GM23338 (cell line): Measurements from ENCODE around the gene TMEM116. TPM values are rescaled to one million over a fixed set of nuclear protein-coding genes. Genes with fewer than 3 reads are reported as not detected.

Source experiments
- ATAC-seq: fragments of 200-7000 bp; cut with Tn5 transposase; 3 replicates; pipeline ENCODE4 v1.9.1; 2020
- DNase-seq: peaks from one replicate; pipeline ENCODE4 v3.0.0-alpha.2; 2015; ENCODE audit warnings: low spot score
- H2AFZ ChIP-seq: fragments of 200-600 bp; sonication (generic); 2 replicates; pipeline ENCODE4 v1.8.0; 2016; ENCODE audit warnings: antibody characterized with exemption, mild to moderate bottlenecking, moderate library complexity
- H3F3A ChIP-seq: fragments of 200-600 bp; sonication (generic); replicated peaks from 2 replicates; pipeline ENCODE4 v1.8.0; 2017; ENCODE audit warnings: antibody characterized with exemption, mixed run types, low read depth
- H3K27ac ChIP-seq: fragments of 200-600 bp; sonication (generic); 2 replicates; pipeline ENCODE4 v1.6.1; 2016; ENCODE audit warnings: low read depth
- H3K27me3 ChIP-seq: fragments of 200-600 bp; sonication (generic); 2 replicates; pipeline ENCODE4 v1.8.0; 2016; ENCODE audit warnings: mild to moderate bottlenecking, mixed run types, moderate library complexity; ENCODE audit not compliant: insufficient read depth
- H3K36me3 ChIP-seq: fragments of 200-600 bp; sonication (generic); 2 replicates; pipeline ENCODE4 v1.8.0; 2016; ENCODE audit warnings: mild to moderate bottlenecking; ENCODE audit not compliant: insufficient read depth
- H3K4me1 ChIP-seq: fragments of 200-600 bp; sonication (generic); 2 replicates; pipeline ENCODE4 v1.8.0; 2016; ENCODE audit warnings: mild to moderate bottlenecking, moderate library complexity; ENCODE audit not compliant: insufficient read depth
- H3K4me2 ChIP-seq: fragments of 200-600 bp; sonication (generic); 2 replicates; pipeline ENCODE4 v1.7.1; 2017; ENCODE audit warnings: mixed run types
- H3K4me3 ChIP-seq: fragments of 200-600 bp; sonication (generic); 2 replicates; pipeline ENCODE4 v1.6.1; 2016; ENCODE audit warnings: mixed run types
- H3K79me2 ChIP-seq: fragments of 200-600 bp; sonication (generic); replicated peaks from 2 replicates; pipeline ENCODE4 v1.8.0; 2017; ENCODE audit warnings: mild to moderate bottlenecking; ENCODE audit not compliant: insufficient read depth
- H3K9me2 ChIP-seq: fragments of 200-600 bp; sonication (generic); 2 replicates; pipeline ENCODE4 v1.8.0; 2017; ENCODE audit not compliant: insufficient read depth
- H4K20me1 ChIP-seq: fragments of 200-600 bp; sonication (generic); replicated peaks from 2 replicates; pipeline ENCODE4 v1.8.0; 2017; ENCODE audit warnings: mild to moderate bottlenecking; ENCODE audit not compliant: insufficient read depth
- H3K27ac Mint-ChIP-seq: 2 replicates; pipeline ENCODE4 v1.8.0; 2020; ENCODE audit warnings: inconsistent platforms, mild to moderate bottlenecking, moderate library complexity, mixed read lengths
- H3K27me3 Mint-ChIP-seq: 3 replicates; pipeline ENCODE4 v1.8.0; 2022; ENCODE audit warnings: low read depth, mild to moderate bottlenecking, moderate library complexity, mixed read lengths, inconsistent platforms; ENCODE audit not compliant: insufficient read depth, poor library complexity
- H3K36me3 Mint-ChIP-seq: 3 replicates; pipeline ENCODE4 v1.8.0; 2021; ENCODE audit warnings: low read depth, mild to moderate bottlenecking, inconsistent platforms, moderate library complexity, mixed read lengths
- H3K4me1 Mint-ChIP-seq: 3 replicates; pipeline ENCODE4 v1.8.0; 2020; ENCODE audit warnings: mild to moderate bottlenecking, inconsistent platforms, mixed read lengths
- H3K4me3 Mint-ChIP-seq: 3 replicates; pipeline ENCODE4 v1.8.0; 2021; ENCODE audit warnings: moderate library complexity, mild to moderate bottlenecking, inconsistent platforms, mixed read lengths
- H3K9me3 Mint-ChIP-seq: 3 replicates; pipeline ENCODE4 v1.8.0; 2020; ENCODE audit warnings: moderate library complexity, mild to moderate bottlenecking, inconsistent platforms, mixed read lengths
- CREB1 ChIP-seq: fragments of 250-450 bp; sonication (Bioruptor Pico); IDR thresholded peaks from 2 replicates; pipeline ENCODE4 v1.5.0; 2020; ENCODE audit warnings: low read depth, mild to moderate bottlenecking, moderate library complexity
- EZH2phosphoT487 ChIP-seq: fragments of 200-600 bp; sonication (generic); IDR thresholded peaks from one replicate; pipeline ENCODE4 v1.8.1; 2018; ENCODE audit warnings: antibody characterized with exemption; ENCODE audit not compliant: unreplicated experiment
- JUNB ChIP-seq: IDR thresholded peaks from one replicate; pipeline ENCODE4 v1.6.1; 2016; ENCODE audit warnings: antibody characterized with exemption; ENCODE audit not compliant: unreplicated experiment
- NANOG ChIP-seq: IDR thresholded peaks from 2 replicates; pipeline ENCODE4 v1.6.1; 2016; ENCODE audit warnings: antibody characterized with exemption, borderline replicate concordance
- POLR2AphosphoS5 ChIP-seq: IDR thresholded peaks from 2 replicates; pipeline ENCODE4 v1.6.1; 2016; ENCODE audit warnings: antibody characterized with exemption, low read depth
- STAT1 ChIP-seq: IDR thresholded peaks from one replicate; pipeline ENCODE4 v1.6.1; 2016; ENCODE audit warnings: antibody characterized with exemption; ENCODE audit not compliant: unreplicated experiment
- ZNF114 ChIP-seq: fragments of 250-450 bp; sonication (Bioruptor Pico); IDR thresholded peaks from 2 replicates; pipeline ENCODE4 v1.5.0; 2020; ENCODE audit warnings: mild to moderate bottlenecking, moderate library complexity
- ZNF331 ChIP-seq: fragments of 250-450 bp; sonication (Bioruptor Pico); IDR thresholded peaks from 2 replicates; pipeline ENCODE4 v1.5.0; 2020; ENCODE audit warnings: low read depth, mild to moderate bottlenecking, moderate library complexity
- polyA plus RNA-seq: library from polyadenylated mRNA; unstranded; fragments of >200 nt; fragmentation: Nextera tagmentation; extraction: Ambion mirVana; gene quantifications from 2 replicates; pipeline ENCODE4 v1.2.1, GENCODE V29; 2016
- total RNA-seq: library from RNA; depleted of rRNA; stranded (reverse); fragments of >200 nt; shearing (Covaris generic); gene quantifications from 2 replicates; pipeline ENCODE4 v1.2.3, GENCODE V29; 2014
- TF ChIP-seq, protein P1 (sequence below), 2 experiments: fragments of 200-600 bp in 1 of 2; sonication (generic) in 1 of 2; conservative IDR thresholded peaks; 2 replicates each; pipeline versions ENCODE4 v1.5.1 to v1.6.1; 2016 to 2017; ENCODE audit warnings: antibody characterized with exemption in 2 of 2, low read depth in 2 of 2, mild to moderate bottlenecking in 2 of 2, moderate library complexity in 1 of 2
- TF ChIP-seq, protein P2 (sequence below): IDR thresholded peaks from 2 replicates; pipeline ENCODE4 v1.6.1; 2016; ENCODE audit warnings: antibody characterized with exemption
- TF ChIP-seq, protein P3 (sequence below): IDR thresholded peaks from one replicate; pipeline ENCODE4 v1.6.1; 2018; ENCODE audit warnings: antibody characterized with exemption; ENCODE audit not compliant: unreplicated experiment

TMEM116 gene
- total and polyA plus RNA-seq, 2 experiments from 2014 or later: 8.0 to 10.4 TPM

DNA sequence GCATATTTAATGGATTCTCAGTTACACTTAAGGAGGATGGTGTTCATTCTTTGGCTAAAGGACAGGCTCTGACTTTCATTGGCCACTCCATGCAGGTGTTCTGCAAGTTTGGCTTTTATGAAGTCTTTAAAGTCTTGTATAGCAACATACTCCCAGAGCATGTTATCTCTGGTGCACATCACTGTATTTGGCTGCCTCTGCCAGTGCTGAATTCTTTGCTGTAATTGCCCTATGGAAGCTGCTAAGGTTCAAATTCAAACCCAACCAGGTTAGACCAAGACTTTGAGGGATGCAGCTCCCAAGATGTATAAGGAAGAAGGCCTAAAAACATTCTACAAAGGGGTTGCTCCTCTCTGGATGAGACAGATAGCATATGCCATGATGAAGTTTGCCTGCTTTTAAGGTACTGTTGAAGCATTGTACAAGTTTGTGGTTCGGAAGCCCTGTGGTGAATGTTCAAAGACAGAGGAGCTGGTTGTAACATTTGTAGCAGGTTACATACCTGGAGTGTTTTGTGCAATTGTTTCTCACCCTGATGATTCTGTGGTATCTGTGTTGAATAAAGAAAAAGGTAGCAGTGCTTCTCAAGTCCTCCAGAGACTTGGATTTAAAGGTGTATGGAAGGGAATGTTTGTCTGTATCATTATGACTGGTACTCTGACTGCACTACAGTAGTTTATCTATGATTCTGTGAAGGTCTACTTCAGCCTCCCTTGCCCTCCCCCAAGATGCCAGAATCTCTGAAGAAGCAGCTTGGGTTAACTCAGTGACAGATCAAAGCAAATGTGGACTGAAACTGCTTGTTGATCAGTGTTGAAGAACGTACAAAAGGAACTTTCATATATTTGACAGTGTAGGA, 19.4 kb downstream of the TMEM116 start:
- no peak for DNase-seq
- Histone ChIP-seq H3F3A (no peaks in the 10 kb centered on the region), H4K20me1 (no peaks in the 10 kb centered on the region), H3K9me2 (no peaks in the 10 kb centered on the region), H3K36me3 (no peaks in the 10 kb centered on the region), H3K27me3 (no peaks in the 10 kb centered on the region), H3K27ac (no peak overlapping the region), H3K4me2 (no peak overlapping the region), H3K4me3 (no peak overlapping the region), H3K4me1 (no peaks in the 10 kb centered on the region), H2AFZ (no peak overlapping the region), H3K79me2 (no peaks in the 10 kb centered on the region)
- Mint-ChIP-seq H3K27me3 (peaks cover 2% of the 10 kb centered on the region), H3K27ac (no peak overlapping the region), H3K9me3 (no peaks in the 10 kb centered on the region), H3K36me3 (no peaks in the 10 kb centered on the region), H3K4me3 (no peak overlapping the region), H3K4me1 (peaks cover 8% of the 10 kb centered on the region)
- no peak for ATAC-seq
- TF ChIP-seq, protein P1, sequence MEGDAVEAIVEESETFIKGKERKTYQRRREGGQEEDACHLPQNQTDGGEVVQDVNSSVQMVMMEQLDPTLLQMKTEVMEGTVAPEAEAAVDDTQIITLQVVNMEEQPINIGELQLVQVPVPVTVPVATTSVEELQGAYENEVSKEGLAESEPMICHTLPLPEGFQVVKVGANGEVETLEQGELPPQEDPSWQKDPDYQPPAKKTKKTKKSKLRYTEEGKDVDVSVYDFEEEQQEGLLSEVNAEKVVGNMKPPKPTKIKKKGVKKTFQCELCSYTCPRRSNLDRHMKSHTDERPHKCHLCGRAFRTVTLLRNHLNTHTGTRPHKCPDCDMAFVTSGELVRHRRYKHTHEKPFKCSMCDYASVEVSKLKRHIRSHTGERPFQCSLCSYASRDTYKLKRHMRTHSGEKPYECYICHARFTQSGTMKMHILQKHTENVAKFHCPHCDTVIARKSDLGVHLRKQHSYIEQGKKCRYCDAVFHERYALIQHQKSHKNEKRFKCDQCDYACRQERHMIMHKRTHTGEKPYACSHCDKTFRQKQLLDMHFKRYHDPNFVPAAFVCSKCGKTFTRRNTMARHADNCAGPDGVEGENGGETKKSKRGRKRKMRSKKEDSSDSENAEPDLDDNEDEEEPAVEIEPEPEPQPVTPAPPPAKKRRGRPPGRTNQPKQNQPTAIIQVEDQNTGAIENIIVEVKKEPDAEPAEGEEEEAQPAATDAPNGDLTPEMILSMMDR (conservative IDR thresholded peaks at IDR 0.05; ENCODE audit: low read depth in 2 of 2): no peak
- no peak for TF ChIP-seq EZH2phosphoT487
- TF ChIP-seq, protein P2, sequence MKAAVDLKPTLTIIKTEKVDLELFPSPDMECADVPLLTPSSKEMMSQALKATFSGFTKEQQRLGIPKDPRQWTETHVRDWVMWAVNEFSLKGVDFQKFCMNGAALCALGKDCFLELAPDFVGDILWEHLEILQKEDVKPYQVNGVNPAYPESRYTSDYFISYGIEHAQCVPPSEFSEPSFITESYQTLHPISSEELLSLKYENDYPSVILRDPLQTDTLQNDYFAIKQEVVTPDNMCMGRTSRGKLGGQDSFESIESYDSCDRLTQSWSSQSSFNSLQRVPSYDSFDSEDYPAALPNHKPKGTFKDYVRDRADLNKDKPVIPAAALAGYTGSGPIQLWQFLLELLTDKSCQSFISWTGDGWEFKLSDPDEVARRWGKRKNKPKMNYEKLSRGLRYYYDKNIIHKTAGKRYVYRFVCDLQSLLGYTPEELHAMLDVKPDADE: no peak
- TF ChIP-seq CREB1 (CRISPR knock-in tag): no peak
- no peak for TF ChIP-seq ZNF331 (CRISPR knock-in tag)
- TF ChIP-seq ZNF114: no peak
- TF ChIP-seq STAT1: no peak
- no peak for TF ChIP-seq NANOG
- TF ChIP-seq, protein P3, sequence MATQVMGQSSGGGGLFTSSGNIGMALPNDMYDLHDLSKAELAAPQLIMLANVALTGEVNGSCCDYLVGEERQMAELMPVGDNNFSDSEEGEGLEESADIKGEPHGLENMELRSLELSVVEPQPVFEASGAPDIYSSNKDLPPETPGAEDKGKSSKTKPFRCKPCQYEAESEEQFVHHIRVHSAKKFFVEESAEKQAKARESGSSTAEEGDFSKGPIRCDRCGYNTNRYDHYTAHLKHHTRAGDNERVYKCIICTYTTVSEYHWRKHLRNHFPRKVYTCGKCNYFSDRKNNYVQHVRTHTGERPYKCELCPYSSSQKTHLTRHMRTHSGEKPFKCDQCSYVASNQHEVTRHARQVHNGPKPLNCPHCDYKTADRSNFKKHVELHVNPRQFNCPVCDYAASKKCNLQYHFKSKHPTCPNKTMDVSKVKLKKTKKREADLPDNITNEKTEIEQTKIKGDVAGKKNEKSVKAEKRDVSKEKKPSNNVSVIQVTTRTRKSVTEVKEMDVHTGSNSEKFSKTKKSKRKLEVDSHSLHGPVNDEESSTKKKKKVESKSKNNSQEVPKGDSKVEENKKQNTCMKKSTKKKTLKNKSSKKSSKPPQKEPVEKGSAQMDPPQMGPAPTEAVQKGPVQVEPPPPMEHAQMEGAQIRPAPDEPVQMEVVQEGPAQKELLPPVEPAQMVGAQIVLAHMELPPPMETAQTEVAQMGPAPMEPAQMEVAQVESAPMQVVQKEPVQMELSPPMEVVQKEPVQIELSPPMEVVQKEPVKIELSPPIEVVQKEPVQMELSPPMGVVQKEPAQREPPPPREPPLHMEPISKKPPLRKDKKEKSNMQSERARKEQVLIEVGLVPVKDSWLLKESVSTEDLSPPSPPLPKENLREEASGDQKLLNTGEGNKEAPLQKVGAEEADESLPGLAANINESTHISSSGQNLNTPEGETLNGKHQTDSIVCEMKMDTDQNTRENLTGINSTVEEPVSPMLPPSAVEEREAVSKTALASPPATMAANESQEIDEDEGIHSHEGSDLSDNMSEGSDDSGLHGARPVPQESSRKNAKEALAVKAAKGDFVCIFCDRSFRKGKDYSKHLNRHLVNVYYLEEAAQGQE: no peak
- TF ChIP-seq POLR2AphosphoS5: no peak
- no peak for TF ChIP-seq JUNB
